Testis (tissue), 5 donors: ENCODE data around the gene CALR3. TPM values are rescaled to one million over a fixed set of nuclear protein-coding genes. Genes with fewer than 3 reads are reported as not detected.
A peak's percentile ranks its signal among the peaks of the same experiment; 100 is the strongest.
"Not testable (repeated sequence)": the region's sequence is repeated elsewhere in the genome, so short reads cannot be mapped to it uniquely, and the experiment has no call there.

ENCODE experiments used
- DNase-seq: peaks from one replicate; pipeline ENCODE4 v3.0.0-alpha.2; 2019
- H3K27ac ChIP-seq, 2 donors: fragments of 200-600 bp; sonication (generic); one replicate each; pipeline ENCODE4 v1.5.1; 2019
- H3K27me3 ChIP-seq: fragments of 200-600 bp; sonication (generic); one replicate; pipeline ENCODE4 v1.5.1; 2019
- H3K36me3 ChIP-seq: fragments of 200-600 bp; sonication (generic); one replicate; pipeline ENCODE4 v1.5.1; 2017; ENCODE audit warnings: low read depth; ENCODE audit errors: missing control alignments
- H3K4me1 ChIP-seq: fragments of 200-600 bp; sonication (generic); one replicate; pipeline ENCODE4 v1.5.1; 2019
- H3K4me3 ChIP-seq, 2 donors: fragments of 200-600 bp; sonication (generic); one replicate each; pipeline ENCODE4 v1.5.1; 2017 to 2019
- H3K9me3 ChIP-seq: fragments of 200-600 bp; sonication (generic); one replicate; pipeline ENCODE4 v1.5.1; 2017
- POLR2A ChIP-seq: fragments of 450-650 bp; IDR thresholded peaks from one replicate; pipeline ENCODE4 v1.6.1; 2017; ENCODE audit warnings: antibody characterized with exemption, mild to moderate bottlenecking, moderate library complexity
- WGBS, 2 donors: methylation state at CpG; one replicate each; pipeline ENCODE4 v1.1.5; 2018; 5-methylcytosine and 5-hydroxymethylcytosine counted together
- intact Hi-C: fragments of 100-400 bp; cut with DNase I; formaldehyde crosslinking; loops from one replicate; pipeline ENCODE4 v1.15.1; 2023; ENCODE audit warnings: low total_unique reads
- long read RNA-seq, 2 donors: transcript quantifications; one replicate each; lab custom pipeline, GENCODE V29; 2026
- polyA plus RNA-seq: library from polyadenylated mRNA; stranded (reverse); fragments of 350-450 nt; fragmentation: Illumina TruSeq; extraction: RNeasy Lipid Tissue Mini Kit (QIAGEN cat#74804); gene quantifications from one replicate; pipeline ENCODE4 v1.2.3, GENCODE V29; 2014; ENCODE audit warnings: low read depth, low replicate concordance; ENCODE audit not compliant: insufficient read depth
- total RNA-seq, 2 donors: library from RNA; depleted of rRNA; stranded (reverse); fragments of >200 nt; gene quantifications; one replicate each; pipeline ENCODE4 v1.2.3, GENCODE V29; 2016
- TF ChIP-seq, protein P1 (sequence below), 3 experiments: fragments of 450-650 bp in 2 of 3; fragments of 200-600 bp in 1 of 3; sonication (generic) in 1 of 3; IDR thresholded peaks; one replicate each; pipeline ENCODE4 v1.5.1; 2016 to 2019; ENCODE audit warnings: antibody characterized with exemption in 3 of 3, mild to moderate bottlenecking in 2 of 3, moderate library complexity in 1 of 3

CALR3 gene, protein sequence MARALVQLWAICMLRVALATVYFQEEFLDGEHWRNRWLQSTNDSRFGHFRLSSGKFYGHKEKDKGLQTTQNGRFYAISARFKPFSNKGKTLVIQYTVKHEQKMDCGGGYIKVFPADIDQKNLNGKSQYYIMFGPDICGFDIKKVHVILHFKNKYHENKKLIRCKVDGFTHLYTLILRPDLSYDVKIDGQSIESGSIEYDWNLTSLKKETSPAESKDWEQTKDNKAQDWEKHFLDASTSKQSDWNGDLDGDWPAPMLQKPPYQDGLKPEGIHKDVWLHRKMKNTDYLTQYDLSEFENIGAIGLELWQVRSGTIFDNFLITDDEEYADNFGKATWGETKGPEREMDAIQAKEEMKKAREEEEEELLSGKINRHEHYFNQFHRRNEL
- 10 to 100 TPM; 40.6 to 75.7 TPM for total RNA-seq
- 102 TPM for polyA plus RNA-seq
- long read RNA-seq, donor 1: 0 reads
- long read RNA-seq, donor 2: 0 reads

DNA sequence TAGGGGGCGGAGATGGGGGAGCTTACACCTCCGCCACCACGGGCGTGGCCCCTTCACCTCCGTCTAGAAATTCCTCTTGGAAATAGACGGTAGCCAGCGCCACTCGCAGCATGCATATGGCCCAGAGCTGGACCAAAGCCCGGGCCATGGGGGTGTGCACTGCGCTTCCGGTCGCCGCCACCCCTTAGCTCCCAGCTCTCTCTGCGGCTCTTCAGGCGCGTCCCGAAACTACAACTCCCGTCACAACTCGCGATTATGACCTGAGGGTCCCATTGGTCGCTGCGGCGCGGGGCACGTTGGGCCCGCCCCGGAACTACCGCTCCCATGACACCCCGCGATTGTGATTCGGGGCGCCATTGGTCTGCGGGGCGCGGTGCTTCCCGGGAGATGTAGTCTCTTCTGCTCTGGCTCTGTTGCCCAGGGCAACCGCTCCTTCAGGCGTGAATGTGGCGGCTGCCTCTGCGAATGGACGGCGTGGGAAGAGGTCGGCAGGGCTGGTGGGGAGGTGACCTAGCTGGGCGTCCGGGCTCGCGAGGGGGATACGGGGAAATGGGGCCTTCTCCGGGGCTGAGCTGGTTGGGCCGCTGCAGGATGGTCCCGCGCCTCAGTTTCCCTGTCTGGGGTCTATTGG lies at the start of gene CALR3, which contains the start of gene C19orf44:
Gene CALR3, minus strand, starts transcription at position 186 of the 631 bp plus-strand sequence. Its CDS starts 38 bp downstream, at position 148.
Gene C19orf44, plus strand, starts transcription at position 413 of the 631 bp plus-strand sequence. CDS start 4,399 bp downstream, outside the sequence.
- H3K9me3 ChIP-seq: no peaks in the 10 kb centered on the region
- peak within 1 kb of the TSS; percentile 50 to 86 for H3K4me3 ChIP-seq
- TF ChIP-seq, protein P1, sequence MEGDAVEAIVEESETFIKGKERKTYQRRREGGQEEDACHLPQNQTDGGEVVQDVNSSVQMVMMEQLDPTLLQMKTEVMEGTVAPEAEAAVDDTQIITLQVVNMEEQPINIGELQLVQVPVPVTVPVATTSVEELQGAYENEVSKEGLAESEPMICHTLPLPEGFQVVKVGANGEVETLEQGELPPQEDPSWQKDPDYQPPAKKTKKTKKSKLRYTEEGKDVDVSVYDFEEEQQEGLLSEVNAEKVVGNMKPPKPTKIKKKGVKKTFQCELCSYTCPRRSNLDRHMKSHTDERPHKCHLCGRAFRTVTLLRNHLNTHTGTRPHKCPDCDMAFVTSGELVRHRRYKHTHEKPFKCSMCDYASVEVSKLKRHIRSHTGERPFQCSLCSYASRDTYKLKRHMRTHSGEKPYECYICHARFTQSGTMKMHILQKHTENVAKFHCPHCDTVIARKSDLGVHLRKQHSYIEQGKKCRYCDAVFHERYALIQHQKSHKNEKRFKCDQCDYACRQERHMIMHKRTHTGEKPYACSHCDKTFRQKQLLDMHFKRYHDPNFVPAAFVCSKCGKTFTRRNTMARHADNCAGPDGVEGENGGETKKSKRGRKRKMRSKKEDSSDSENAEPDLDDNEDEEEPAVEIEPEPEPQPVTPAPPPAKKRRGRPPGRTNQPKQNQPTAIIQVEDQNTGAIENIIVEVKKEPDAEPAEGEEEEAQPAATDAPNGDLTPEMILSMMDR (IDR thresholded peaks at IDR 0.05): peak in 2 of 3 experiments; percentile 16 to 39
- no peak for TF ChIP-seq POLR2A
- intact Hi-C loops: no loop called here
- H3K27ac ChIP-seq: peak within 1 kb of the TSS; percentile 24 to 31
- no peaks in the 10 kb centered on the region for H3K36me3 ChIP-seq
- peaks cover 6% of the 10 kb centered on the region for H3K4me1 ChIP-seq
- 0% methylated on average over 20 to 51 of the region's 52 CpGs for WGBS, 2 donors
- no peaks in the 10 kb centered on the region for H3K27me3 ChIP-seq
- DNase-seq: peak; percentile 100

DNA sequence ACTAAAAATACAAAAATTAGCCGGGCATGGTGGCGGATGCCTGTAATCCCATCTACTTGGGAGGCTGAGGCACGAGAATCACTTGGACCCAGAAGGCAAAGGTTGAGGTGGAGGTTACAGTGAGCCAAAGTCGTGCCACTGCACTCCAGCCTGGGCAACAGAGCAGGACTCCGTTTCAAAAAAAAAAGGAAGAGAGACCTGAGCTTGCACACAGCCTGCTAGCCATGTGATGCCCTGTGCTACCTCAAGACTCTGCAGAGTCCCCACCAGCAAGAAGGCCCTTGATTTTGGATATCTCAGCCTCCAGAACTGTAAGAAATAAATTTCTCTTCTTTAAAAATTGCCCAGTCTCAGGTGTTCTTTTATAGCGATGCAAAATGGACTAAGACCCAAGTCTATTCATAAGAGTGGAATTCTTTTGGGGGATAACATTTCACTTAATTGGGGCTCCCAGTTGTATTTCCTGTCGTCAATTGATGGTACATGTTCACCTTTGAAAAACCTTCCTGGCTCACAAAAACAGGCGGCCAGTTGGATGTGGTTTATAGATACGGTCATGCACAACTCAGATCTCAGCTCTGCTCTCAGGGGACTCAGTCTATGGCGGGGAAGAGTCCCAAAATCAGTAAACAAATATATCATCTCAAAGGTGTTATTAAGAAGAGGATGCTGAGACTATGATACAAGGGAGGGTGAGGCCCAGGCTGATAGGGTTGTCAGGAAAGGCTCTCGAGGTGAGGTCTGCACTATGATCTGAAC lies 48.7 kb upstream of the CALR3 start:
- WGBS, 2 donors: 88% methylated on average over 11 of the region's 11 CpGs
- Histone ChIP-seq H3K4me3 (no peak overlapping the region), H3K4me1 (peaks cover 20% of the 10 kb centered on the region), H3K36me3 (no peaks in the 10 kb centered on the region), H3K27me3 (no peaks in the 10 kb centered on the region), H3K27ac (no peak overlapping the region), H3K9me3 (no peaks in the 10 kb centered on the region)
- intact Hi-C loops: no loop called here
- TF ChIP-seq, protein P1 (IDR thresholded peaks at IDR 0.05): no peak
- no peak for TF ChIP-seq POLR2A
- no peak for DNase-seq

DNA sequence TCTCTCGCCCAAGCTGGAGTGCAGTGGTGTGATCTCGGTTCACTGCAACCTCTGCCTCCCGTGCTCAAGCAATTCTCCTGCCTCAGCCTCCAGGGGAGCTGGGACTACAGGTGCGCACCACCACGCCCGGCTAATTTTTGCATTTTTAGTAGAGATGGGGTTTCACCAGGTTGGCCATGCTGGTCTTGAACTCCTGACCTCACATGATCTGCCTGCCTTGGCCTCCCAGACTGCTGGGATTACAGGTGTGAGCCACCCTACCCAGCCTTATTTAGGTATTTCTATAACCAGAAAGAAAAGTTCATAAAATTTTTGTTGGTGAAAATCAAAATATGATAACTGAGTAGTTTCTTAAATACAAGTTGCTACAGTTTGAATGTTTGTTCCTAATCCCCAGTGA lies 47.8 kb upstream of the CALR3 start:
- intact Hi-C loops, H3K36me3 ChIP-seq: not testable (repeated sequence)

DNA sequence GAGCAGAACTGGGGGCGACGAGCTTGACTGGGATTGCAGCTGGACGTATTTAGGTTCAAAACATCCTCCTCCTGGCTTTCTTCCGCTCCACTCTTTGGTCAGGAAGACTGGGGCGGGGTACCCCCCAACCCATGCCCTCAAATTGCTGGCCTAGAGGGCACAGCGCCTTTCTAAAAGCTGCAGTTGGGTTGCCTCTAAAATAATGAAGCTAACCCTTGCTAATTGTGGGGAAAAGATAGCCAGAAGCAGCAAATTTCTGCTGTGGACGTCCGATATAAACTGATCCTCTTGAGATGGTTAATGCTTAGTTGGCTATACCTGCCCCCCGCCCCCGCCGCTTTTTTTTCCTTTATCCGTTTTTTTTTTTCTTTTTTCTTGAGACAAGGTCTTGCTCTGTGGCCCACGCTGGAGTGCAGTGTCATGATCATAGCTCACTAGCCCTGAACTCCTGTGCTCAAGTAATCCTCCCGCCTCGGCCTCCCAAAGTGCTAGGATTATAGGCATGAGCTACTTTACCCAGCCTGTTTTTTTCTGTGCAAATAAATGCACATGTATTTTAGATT lies 47.0 kb upstream of the CALR3 start:
- Histone ChIP-seq H3K4me3 (peak overlapping the region; percentile 70 to 87), H3K27me3 (no peaks in the 10 kb centered on the region), H3K9me3 (no peaks in the 10 kb centered on the region), H3K4me1 (peaks cover 20% of the 10 kb centered on the region), H3K36me3 (no peaks in the 10 kb centered on the region), H3K27ac (peak overlapping the region; percentile 71 to 79)
- intact Hi-C loops: no loop called here
- no peak for DNase-seq
- TF ChIP-seq, protein P1 (IDR thresholded peaks at IDR 0.05): no peak
- TF ChIP-seq POLR2A: no peak
- 2% methylated on average over 15 of the region's 15 CpGs for WGBS, 2 donors

More for the DNA sequence above, 47.8 kb upstream of the CALR3 start:
- H3K4me1 ChIP-seq: peaks cover 20% of the 10 kb centered on the region
- DNase-seq, H3K27ac ChIP-seq, H3K27me3 ChIP-seq, H3K4me3 ChIP-seq, H3K9me3 ChIP-seq: not testable (repeated sequence)
- 68 to 69% methylated on average over 6 of the region's 6 CpGs for WGBS, 2 donors
